ENCODE data around the gene TBC1D10B.

GRCh38 chr16:30352488-30353401 is 17.5 kb downstream of the TBC1D10B start:
- TF ChIP-seq TAF1 (IDR thresholded peaks at IDR 0.05; ENCODE audit: borderline replicate concordance, low read depth, low read length): no peak
- TF ChIP-seq POLR2A (IDR thresholded peaks at IDR 0.05; ENCODE audit: low read depth, low read length): no peak

Data from GM12892 (cell line).